ENCODE measurements around the gene CD8B.
"Not testable (repeated sequence)": the region's sequence is repeated elsewhere in the genome, so short reads cannot be mapped to it uniquely, and the experiment has no call there.

DNA sequence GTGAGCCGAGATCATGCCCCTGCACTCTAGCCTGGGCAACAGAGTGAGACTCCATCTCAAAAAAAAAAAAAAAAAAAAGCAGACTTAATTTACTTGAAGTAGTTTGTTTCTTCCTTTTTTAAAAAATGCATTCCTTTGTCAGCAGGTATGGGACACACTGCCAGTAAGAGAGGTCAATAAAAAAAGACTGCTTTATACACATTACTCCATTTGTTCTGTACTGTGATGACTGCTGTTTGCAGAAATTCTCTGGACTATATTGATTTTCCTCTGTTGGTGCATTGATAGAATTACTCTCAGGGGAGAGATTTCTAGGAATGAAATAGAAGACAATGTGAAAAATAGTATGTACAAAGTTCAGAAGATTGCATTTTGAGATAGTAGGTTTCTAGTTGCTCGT lies 21.2 kb upstream of the CD8B start:
- TF ChIP-seq EZH2 (IDR thresholded peaks at IDR 0.05); CEBPB (IDR thresholded peaks at IDR 0.05; ENCODE audit: low read depth); CTCF (IDR thresholded peaks at IDR 0.05 in 2 of 3, conservative IDR thresholded peaks at IDR 0.05 in 1 of 3; ENCODE audit: borderline replicate concordance in 1 of 3, insufficient read depth in 1 of 3, low read depth in 2 of 3, low read length in 2 of 3): not testable (repeated sequence)
